NCI-H1694 (cell line): ENCODE results near the gene TBL1XR1.
"Not testable (repeated sequence)": the region's sequence is repeated elsewhere in the genome, so short reads cannot be mapped to it uniquely, and the experiment has no call there.

Experiments used
- DNase-seq: peaks from one replicate; lab custom pipeline; 2025; lab: John Stamatoyannopoulos, UW

The TBL1XR1 gene

DNA sequence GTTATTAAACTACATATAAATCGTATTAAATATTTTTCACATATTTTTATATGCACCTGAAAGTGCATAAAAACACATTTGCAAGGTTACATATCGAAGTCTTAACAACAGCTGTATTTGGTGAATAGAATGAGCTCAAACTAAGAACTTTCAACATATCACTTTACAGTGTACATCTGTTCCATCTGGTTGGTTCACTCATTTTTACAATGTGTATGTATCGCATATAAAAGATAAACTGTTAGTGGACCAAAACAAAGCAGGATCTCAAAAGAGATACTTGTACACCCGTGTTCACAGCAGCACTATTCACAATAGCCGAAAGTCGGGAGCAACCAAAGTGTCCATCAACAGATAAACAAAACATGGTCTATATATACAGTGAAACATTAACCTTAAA is 55.8 kb downstream of the TBL1XR1 start:
- DNase-seq, result no peak

DNA sequence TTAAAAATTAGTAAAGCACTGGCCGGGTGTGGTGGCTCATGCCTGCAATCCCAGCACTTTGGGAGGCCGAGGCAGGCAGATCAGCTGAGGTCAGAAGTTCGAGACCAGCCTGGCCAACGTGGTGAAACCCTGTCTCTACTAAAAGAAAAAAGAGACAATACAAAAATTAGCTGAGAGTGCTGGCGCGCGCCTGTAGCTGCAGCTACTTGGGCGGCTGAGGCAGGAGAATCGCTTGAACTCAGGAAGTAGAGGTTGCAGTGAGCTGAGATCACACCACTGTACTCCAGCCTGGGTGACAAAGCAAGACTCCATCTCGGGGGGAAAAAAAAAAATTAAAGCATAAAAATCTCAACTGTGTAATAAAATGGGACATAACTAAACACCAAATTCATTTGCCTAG is 58.1 kb downstream of the TBL1XR1 start:
- DNase-seq, result not testable (repeated sequence)

DNA sequence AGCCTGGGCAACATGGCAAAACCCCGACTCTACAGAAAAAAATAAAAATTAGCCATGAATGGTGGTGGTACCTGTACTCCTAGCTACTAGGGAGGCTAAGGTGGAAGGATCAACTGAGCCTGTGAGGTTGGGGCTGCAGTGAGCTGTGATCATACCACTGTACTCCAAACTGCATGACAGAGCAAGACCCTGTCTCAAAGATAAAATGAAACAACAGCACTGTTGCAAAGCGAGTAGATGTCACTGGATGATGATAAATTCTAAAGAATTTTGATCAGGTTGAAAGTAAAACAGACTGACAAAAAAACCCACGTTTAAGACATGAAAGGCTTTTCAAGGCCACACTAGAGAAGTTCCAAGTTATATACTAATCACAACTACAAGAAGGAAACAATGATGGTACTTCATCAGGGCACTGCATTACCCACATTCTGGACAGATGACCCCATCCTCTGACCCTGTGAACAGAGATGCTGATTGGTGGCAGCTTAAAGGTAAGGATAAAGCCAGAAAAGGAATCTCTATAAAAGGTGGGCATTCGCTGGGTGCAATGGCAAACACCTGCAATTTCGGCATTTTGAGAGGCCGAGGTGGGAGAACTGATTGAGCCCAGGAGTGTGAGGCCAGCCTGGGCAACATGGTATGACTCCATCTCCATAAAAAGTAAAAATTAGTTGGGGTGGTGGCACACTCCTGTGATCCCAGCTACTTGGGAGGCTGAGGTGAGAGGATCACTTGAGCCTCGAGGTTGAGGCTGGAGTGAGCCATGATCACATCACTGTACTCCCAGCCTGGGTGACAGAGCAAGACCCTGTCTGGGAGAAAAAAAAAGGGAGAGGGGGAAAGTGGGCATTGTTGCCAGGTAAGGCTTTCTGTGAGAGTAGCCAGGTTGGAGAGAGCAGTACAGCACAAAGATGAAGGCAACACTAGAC is 59.2 kb downstream of the TBL1XR1 start:
- DNase-seq, result no peak

DNA sequence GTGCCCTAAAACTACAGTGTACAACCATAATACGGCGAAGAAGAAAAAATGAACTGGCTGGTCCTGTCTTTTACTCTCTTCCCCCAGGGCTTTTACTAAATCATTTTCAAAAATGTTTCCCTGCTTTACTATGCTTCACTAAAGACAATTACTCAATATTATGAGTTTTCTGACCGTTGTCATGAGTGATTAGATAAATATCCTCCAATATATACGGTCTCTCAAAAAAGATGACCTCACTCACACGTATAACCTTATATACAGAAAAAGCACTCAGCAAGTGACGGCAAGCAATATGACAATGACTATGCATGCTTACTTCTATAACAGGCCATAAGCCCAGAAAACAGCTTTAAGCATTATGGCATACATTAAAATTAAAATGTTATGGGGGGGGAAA is 60.5 kb downstream of the TBL1XR1 start:
- DNase-seq, result no peak

DNA sequence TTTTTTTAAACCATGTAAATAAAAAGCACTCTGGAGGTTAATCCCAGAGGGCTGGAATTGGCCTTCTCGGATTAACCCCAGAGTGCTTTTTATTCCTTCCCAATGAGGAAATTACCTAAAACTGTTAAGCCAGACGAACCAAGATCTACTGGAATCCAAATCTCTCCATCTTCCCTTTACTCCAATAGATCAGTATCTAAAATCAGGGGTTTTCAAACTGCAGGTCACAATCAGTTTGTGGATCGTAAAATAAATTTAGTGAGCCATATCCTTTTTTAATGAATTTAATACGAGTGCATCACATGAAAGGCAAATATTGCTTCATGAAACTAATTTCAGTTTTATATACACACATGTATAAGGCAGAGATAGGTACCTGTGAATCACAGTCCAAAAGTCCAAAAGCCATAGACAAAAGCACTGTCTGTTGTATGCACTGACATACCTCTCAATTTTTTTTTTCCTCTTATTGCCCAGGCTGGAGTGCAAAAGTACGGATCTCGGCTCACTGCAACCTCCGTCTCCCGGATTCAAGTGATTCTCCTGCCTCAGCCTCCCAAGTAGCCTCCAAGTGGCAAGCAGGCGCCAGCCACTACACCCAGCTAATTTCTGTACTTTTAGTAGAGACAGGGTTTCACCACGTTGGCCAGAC is 61.3 kb downstream of the TBL1XR1 start:
- no peak for DNase-seq

DNA sequence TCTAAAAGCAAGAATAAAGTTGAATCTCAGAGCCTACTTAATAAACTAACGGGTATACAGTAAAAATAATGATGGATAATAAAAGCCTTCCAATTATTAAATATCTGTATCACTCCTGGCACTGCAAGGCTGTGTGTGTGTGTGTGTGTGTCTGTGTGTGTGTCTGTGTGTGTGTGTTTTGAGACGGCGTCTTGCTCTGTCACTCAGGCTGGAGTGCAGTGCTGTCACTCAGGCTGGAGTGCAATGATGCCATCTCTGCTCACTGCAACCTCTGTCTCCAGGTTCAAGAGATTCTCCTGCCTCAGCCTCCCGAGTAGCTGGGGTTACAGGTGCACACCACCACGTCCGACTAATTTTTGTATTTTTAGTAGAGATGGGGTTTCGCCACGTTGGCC is 62.5 kb downstream of the TBL1XR1 start:
- DNase-seq, result no peak

DNA sequence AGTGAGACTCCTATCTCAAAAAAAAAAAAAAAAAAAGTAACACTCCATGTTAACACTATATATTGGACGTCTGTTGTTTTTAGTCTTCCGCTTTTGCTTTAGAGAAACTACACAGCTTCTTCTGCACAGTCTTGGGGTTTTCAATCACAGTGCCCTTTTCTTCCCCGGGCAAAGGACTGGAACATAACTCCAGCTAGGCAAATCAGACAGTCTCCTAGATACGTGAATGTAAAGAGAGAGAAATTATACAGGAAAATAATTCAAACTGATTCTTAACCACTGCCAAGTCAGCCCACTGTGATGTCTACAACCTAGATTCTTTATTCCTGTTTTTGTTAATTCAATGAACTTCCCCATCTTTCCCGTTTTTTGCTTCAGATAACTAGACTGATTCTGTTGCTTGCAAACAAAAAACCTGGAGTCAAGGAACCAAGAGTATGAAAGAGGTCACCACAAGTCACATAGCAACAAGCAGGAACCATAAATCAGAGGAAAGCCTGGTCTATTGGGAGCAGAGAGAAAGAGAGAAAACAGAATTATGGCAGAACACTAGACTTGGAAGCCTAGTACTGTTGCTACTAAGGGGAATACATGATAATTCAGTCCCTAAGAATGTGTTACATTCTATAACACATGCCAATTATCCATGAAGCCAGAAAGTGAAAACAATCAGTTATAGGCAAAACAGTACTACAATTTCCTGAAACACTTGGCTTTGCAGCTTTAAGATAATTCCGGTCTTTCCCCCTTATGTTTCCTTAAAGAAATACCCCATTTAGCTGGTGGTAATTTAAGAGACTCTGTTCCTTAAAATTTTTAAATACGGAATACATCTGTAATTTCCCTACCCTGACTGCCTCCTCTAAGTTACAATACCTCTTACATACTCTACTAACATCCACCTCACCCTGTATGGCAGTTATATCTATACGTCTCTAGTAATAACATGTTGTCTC is 63.1 kb downstream of the TBL1XR1 start:
- no peak for DNase-seq

DNA sequence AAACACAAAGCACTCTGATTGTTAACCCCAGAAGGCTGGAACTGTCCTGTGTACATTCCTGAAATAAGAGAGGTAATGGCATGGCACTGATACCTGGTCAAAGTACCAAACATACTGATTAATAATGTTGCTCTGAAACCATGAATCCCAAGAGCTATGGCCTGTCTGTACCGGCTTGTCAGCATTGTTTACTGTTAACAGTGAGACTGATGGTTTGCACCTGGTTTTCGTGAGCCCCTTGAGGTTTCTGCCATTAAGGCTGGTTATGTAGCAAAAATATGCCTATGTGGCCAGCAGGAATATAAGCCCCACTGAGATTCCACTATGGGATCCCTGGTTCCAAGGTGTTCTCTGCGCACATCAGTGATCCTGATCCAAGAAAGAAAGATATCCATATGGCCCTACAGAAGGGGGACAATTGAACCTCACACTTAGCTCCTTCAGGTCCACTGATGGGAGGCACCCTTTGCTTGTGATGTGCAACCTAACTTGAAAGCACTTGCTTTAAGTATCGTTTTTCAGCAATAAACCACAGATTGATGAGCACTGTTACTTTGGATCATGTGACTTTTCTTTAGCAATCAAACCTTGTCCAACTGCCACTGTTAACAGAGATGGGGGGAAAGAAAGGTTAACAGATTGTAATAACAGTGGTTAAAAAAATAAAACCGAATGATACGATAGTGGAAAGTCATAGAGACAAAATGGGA is 65.2 kb downstream of the TBL1XR1 start:
- no peak for DNase-seq

DNA sequence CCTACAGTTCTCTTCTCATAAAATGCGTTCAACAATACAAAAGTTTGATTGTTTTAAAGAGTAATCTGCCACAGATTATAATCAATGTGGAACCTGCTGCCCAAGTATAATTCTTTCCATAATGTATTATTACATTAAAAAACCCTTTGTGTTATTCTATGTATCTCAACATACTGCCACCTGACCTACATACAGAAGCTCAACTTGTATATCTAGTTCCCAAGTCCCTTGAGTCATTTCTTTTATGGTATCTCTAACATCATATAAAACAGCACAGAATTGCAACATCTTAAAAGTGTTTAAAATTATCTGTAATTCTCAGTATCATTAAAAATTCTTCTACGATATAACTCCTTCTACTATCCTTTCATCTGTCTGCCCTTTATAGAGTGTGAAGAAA is 70.3 kb downstream of the TBL1XR1 start:
- no peak for DNase-seq

DNA sequence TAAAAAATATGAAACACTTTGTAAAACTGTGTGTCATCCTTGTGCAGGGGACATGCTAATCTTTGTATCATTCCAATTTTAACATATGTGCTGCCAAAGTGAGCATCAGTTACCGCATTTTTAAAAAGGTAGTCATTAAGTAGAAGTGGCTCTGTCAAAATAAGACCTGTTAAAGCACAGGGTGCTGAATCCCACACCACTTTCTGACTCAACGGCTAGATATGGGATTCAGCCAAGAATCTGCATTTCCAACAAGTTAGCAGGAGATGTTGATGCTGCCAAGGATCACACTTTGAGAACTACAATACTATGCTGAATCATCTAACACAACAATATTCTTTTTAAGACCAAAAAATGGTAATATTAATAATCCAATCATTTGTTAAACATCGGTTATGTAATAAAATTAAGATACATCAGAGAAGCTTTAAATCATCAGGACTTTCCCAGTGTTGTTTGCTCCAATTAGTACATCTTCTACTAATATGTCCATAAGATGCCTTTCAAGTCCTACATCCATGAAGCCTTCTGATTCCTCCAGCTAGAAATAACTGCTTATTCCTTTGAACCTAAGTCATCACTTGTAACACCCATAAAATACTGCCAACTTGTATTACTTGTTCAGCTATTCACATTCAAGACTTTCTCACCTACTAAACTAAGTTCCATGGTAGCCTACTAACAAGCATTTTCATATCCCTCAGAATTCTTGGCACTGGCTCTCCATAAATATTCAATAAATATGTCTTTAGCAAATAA is 71.1 kb downstream of the TBL1XR1 start:
- DNase-seq, result no peak

DNA sequence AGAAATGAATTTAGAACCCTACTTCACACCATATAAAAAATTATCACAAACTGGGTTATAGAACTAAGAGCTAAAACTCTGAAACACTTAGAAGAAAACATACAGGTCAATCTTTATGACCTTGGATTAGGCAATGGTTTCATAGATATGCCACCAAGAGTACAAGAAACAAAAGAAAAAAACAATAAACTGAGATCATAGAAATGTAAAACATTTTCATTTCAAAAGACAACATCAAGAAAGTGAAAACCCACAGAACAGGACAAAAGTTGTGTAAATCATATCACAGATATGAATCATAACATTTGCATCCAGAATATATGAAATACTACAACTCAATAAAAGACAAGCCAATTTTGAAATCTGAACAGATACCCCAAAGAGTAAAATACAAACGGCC is 72.4 kb downstream of the TBL1XR1 start:
- DNase-seq, result no peak

DNA sequence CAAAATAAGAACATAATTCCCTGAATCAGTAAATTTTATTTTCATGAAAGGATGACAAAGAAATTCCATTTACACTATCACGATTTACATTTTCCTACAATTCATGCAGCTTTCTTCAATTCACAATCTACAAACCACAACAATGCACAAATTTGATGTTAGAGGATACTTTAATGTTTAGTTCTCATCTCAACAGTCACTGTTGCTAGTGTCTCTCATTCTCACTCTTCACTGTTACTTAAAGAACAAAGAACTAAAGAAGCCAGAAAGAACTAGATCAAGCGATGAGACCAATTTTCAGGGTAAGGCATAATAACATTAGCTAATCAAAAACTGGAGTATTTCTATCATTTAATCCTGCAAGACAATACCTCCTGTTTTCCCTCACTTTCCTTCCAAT is 73.5 kb downstream of the TBL1XR1 start:
- DNase-seq, result no peak

DNA sequence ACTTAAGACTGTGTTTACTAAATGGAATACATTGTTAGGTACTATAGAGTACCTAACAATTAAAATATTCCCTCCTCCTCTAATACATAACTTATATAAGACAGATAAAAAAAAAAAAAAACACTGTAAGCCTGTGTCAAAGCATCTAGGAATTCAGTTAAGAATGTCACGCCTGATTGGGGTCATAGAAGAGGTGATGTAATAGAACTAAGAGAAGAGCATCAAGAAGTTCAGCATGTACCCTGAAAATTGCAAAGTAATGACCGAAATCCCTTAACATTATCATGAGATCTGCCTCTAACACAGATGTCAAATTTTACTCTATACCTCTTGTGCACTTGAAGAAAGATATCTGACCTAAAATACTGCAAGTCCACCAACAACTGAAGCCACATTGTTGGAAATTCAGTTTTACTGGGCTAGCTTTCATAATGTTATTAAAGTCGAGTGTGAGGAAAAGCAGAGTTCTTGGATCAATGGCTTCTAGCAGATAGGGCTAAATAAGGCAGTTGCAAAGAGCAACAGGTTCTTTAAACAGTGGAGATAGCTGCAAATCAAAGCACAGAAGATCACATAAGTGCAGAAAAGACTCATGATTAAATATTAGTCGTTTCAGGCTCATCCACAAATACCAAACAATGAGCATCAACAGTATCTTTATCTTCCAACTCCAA is 75.0 kb downstream of the TBL1XR1 start:
- DNase-seq, result no peak

DNA sequence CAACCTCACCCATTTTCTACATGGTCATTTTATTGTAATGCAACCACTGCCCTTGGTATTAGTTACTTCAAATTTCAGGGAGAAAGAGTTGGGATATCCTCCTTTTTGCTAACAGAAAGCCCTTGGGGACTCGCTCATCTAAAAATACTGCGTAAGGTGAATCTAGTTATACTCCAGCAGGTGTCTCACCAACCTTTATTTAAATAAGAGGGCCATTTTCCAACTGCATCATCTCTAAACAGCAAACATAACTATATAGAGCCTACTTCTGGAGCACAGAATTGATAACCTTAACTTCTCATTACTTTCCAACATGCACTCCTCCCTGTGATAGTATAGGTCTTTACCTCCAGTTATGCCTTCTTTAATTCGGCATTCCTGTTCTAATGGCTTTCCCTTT is 77.5 kb downstream of the TBL1XR1 start:
- no peak for DNase-seq

DNA sequence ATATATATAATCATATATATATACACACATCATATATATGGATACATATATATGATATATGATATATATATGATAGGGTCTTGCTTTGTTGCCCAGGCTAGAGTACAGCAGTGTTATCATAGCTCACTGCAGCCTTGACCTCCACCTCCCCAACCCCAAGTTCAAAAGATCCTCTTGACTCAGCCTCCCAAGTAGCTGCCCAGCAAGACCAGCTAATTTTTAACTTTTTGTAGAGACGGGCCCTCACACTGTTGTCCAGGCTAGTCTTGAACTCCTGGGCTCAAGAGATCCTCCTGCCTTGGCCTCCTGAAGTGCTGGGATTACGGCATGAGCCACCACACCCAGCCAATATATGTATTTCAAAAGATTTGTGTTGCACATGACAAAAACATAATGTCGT is 83.0 kb downstream of the TBL1XR1 start:
- DNase-seq, result no peak

DNA sequence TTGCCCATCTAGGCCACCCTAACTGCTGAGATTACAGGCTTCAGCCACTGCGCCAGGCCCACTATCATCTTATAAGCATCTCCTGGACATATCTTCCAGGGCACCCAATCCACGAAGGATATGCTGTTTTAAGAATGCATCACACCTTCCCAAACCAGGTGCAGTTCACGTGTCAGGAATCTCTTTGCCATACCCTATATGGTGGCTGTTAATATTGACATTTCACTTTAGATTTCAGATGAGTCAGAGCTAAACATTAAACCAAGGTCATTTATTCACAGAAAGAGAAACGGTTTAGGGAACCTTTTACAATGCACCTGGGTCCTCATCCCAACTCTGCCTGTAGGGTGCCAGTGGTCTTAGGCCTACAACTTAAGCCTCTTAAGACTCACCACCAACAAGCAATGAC is 85.7 kb downstream of the TBL1XR1 start:
- DNase-seq, result no peak

DNA sequence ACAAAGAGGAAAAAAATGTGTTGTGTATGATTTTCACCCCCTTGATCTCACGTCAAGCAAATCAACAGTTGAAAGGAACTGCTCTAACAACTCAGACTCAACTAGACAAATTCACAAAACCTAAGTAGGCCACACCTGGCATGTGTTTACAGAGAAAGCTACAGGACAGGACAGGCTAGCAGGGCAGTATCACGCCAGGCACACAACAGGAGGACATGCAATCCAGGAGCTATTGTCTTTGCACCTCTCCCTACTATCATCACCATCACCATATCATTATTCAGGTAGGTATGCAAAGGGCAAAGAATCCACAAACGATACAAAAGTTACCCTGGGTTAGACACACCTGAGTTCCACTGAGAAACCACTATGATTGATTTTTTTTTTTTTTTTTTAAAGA is 86.4 kb downstream of the TBL1XR1 start:
- DNase-seq, result no peak

DNA sequence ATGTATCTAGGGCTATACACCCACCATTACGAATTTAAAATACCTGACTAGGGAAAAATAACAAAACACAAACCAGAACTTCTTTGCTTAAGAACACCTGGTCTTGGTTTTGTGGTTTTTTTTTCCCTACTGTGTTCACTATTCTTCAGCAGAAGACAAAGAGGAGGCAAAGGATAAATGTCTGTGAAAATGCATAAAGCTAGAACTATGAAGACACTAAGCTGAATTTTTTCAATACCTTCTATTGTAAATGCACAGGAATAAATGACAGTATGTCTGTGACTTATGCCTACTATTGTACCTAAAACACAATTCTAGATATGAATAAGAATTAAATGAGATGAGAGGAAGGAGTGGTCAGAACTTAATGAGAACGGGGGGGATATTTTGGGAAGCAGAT is 86.9 kb downstream of the TBL1XR1 start:
- no peak for DNase-seq

DNA sequence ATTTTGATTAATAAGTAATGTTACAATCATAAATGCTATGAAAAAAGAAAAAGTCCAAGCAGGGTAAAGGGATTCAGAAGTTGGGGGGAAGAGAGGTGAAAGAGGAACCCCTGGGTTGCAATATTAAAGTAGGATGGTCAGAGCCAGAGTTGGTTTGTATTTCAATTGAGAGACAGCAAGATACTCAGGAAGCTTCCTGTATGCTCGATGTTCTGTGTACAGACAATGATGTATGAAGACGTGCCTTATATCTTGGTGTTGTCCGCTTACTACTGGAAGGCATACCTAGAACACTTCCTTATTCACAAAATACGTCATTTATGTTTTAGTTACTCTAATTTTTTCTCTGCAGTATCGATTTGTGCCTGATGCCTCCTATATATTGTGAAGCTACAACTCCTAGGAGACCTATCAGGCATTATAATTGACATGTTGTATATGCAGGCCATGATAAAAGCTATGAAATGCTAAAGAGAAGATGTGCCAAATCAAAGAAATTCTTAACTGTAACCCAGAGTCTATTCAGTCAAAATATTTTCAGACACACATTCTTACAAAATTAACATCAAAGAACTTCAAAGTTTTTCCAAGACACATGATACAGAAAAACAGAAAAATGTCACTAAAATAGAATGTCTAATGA is 87.5 kb downstream of the TBL1XR1 start:
- DNase-seq, result no peak

DNA sequence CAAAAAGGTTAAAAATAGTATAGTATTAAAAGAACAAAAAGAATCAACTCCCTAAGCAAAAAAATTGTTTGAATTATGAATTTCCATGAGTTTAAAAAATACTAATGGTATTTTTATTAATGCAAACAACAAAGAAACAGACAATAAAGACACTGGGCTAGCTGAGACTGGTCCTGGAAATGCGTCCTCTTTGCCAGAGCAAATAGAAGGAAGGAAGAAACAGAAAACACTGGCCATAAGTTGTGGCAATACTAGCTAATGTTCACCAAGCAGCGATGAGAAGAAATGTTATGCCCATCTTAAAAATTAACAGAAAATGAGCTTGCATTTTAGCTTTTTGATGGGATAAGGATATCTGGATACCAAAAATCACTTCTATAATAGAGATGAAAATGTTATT is 88.6 kb downstream of the TBL1XR1 start:
- no peak for DNase-seq
